ENCODE data around the gene ATP13A2.

GRCh38 chr1:16982902-16983301 lies 28.8 kb downstream of the ATP13A2 start:
- TF ChIP-seq, protein P1, sequence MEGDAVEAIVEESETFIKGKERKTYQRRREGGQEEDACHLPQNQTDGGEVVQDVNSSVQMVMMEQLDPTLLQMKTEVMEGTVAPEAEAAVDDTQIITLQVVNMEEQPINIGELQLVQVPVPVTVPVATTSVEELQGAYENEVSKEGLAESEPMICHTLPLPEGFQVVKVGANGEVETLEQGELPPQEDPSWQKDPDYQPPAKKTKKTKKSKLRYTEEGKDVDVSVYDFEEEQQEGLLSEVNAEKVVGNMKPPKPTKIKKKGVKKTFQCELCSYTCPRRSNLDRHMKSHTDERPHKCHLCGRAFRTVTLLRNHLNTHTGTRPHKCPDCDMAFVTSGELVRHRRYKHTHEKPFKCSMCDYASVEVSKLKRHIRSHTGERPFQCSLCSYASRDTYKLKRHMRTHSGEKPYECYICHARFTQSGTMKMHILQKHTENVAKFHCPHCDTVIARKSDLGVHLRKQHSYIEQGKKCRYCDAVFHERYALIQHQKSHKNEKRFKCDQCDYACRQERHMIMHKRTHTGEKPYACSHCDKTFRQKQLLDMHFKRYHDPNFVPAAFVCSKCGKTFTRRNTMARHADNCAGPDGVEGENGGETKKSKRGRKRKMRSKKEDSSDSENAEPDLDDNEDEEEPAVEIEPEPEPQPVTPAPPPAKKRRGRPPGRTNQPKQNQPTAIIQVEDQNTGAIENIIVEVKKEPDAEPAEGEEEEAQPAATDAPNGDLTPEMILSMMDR (IDR thresholded peaks at IDR 0.05): no peak
- no peak for TF ChIP-seq POLR2AphosphoS5 (IDR thresholded peaks at IDR 0.05)

All from stomach (tissue), 4 donors.